Thyroid gland (tissue), 4 donors: ENCODE measurements around the gene RPL12. TPM values are rescaled to one million over a fixed set of nuclear protein-coding genes. Genes with fewer than 3 reads are reported as not detected.

ENCODE experiments used
- DNase-seq, 2 donors: peaks; one replicate each; pipeline ENCODE4 v3.0.0-alpha.2; 2019
- H3K27ac ChIP-seq, 3 donors: fragments of 200-600 bp; sonication (generic); 1 replicate in 2 of 3; 2 replicates in 1 of 3; pipeline ENCODE4 v1.5.1; 2016 to 2019; ENCODE audit warnings: mild to moderate bottlenecking in 1 of 3, moderate library complexity in 1 of 3
- H3K27me3 ChIP-seq: fragments of 200-600 bp; sonication (generic); one replicate; pipeline ENCODE4 v1.5.1; 2019
- H3K36me3 ChIP-seq, 2 donors: fragments of 200-600 bp; sonication (generic); one replicate each; pipeline ENCODE4 v1.5.1; 2016 to 2019
- H3K4me1 ChIP-seq, 2 donors: fragments of 200-600 bp; sonication (generic); one replicate each; pipeline ENCODE4 v1.5.1; 2017 to 2019
- H3K4me3 ChIP-seq, 3 donors: fragments of 200-600 bp; sonication (generic); replicated peaks in 1 of 3; 1 replicate in 2 of 3; 2 replicates in 1 of 3; pipeline ENCODE4 v1.5.1; 2016; ENCODE audit warnings: mild to moderate bottlenecking in 1 of 3
- H3K9me3 ChIP-seq: fragments of 200-600 bp; sonication (generic); one replicate; pipeline ENCODE4 v1.5.1; 2017
- POLR2A ChIP-seq, 2 donors: fragments of 450-650 bp; IDR thresholded peaks; one replicate each; pipeline ENCODE4 v1.6.1; 2017; ENCODE audit warnings: antibody characterized with exemption in 2 of 2, mild to moderate bottlenecking in 2 of 2, moderate library complexity in 1 of 2
- WGBS, 2 donors: methylation state at CpG; one replicate each; pipeline ENCODE4 v1.1.5; 2017; 5-methylcytosine and 5-hydroxymethylcytosine counted together
- intact Hi-C: fragments of 100-400 bp; cut with DNase I; formaldehyde crosslinking; loops from one replicate; pipeline ENCODE4 v1.15.1; 2023
- total RNA-seq, 4 donors: library from RNA; depleted of rRNA; stranded (reverse); fragments of >200 nt; gene quantifications; one replicate each; pipeline ENCODE4 v1.2.3, GENCODE V29; 2016
- TF ChIP-seq, protein P1 (sequence below), 6 experiments: fragments of 200-600 bp in 3 of 6; fragments of 450-650 bp in 3 of 6; sonication (generic) in 3 of 6; IDR thresholded peaks; one replicate each; pipeline ENCODE4 v1.5.1; 2016 to 2019; ENCODE audit warnings: antibody characterized with exemption in 6 of 6, mild to moderate bottlenecking in 2 of 6, inconsistent platforms in 1 of 6, moderate library complexity in 1 of 6

RPL12 gene
- total RNA-seq, 4 donors from 2014 or later, result 1,286 to 2,844 (median 1,849) TPM

DNA sequence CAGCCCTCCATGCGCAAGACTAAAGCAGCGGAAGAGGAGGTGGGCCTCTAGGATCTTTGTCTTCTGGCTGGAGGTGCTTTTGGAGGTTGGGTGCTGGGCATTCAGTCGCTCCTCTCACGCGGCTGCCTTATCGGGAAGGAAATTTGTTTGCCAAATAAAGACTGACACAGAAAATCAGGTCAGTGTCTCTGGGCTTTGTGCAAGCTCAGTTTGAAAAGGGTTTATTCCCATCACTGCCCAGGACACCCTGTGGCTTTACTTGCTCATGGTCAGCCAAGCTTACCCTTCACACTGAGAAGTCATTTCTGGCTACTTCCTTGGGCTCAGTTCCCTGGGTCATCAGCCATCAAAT is 43.7 kb downstream of the RPL12 start:
- 64 to 79% methylated on average over 6 of the region's 6 CpGs for WGBS, 2 donors
- intact Hi-C loops, result no loop called here
- peaks cover 5 to 11% of the 10 kb centered on the region in 2 donors for H3K4me1 ChIP-seq
- peaks cover 0 to 11% of the 10 kb centered on the region in 2 donors for H3K36me3 ChIP-seq
- peak in 1 of 2 donors; percentile 49 for DNase-seq
- no peaks in the 10 kb centered on the region for H3K27me3 ChIP-seq
- H3K9me3 ChIP-seq, result no peaks in the 10 kb centered on the region
- peak overlapping the region in 2 of 3 donors; percentile 68 to 78 for H3K27ac ChIP-seq
- TF ChIP-seq POLR2A (IDR thresholded peaks at IDR 0.05), result no peak
- TF ChIP-seq, protein P1, sequence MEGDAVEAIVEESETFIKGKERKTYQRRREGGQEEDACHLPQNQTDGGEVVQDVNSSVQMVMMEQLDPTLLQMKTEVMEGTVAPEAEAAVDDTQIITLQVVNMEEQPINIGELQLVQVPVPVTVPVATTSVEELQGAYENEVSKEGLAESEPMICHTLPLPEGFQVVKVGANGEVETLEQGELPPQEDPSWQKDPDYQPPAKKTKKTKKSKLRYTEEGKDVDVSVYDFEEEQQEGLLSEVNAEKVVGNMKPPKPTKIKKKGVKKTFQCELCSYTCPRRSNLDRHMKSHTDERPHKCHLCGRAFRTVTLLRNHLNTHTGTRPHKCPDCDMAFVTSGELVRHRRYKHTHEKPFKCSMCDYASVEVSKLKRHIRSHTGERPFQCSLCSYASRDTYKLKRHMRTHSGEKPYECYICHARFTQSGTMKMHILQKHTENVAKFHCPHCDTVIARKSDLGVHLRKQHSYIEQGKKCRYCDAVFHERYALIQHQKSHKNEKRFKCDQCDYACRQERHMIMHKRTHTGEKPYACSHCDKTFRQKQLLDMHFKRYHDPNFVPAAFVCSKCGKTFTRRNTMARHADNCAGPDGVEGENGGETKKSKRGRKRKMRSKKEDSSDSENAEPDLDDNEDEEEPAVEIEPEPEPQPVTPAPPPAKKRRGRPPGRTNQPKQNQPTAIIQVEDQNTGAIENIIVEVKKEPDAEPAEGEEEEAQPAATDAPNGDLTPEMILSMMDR (IDR thresholded peaks at IDR 0.05), result no peak
- H3K4me3 ChIP-seq, result no peak overlapping the region

DNA sequence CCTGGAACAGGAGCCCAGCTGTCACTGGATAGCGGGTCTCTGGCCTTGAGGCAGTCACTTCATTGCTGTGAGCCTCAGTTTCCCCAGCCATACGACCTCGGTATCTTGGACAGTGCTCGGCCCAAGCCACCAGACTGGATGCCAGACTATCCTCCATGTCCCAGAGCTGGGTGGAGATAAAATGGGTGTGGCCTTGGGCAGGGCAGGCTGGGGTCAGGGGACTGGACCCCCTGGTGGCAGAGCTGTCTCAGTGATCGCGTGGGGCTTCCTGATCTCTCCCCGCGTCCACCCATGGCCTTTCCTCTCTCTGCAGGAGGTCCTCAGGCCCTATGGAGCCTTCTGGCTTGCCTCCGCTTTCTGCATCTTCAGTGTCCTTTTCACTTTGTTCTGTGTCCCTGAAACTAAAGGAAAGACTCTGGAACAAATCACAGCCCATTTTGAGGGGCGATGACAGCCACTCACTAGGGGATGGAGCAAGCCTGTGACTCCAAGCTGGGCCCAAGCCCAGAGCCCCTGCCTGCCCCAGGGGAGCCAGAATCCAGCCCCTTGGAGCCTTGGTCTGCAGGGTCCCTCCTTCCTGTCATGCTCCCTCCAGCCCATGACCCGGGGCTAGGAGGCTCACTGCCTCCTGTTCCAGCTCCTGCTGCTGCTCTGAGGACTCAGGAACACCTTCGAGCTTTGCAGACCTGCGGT is 44.3 kb downstream of the RPL12 start:
- no peaks in the 10 kb centered on the region for H3K27me3 ChIP-seq
- no peak for DNase-seq
- 84 to 94% methylated on average over 6 to 13 of the region's 13 CpGs for WGBS, 2 donors
- H3K27ac ChIP-seq, result peak overlapping the region in 2 of 3 donors; percentile 68 to 78
- no peak overlapping the region for H3K4me3 ChIP-seq
- TF ChIP-seq, protein P1 (IDR thresholded peaks at IDR 0.05), result no peak
- TF ChIP-seq POLR2A (IDR thresholded peaks at IDR 0.05), result no peak
- H3K9me3 ChIP-seq, result no peaks in the 10 kb centered on the region
- peaks cover 5 to 11% of the 10 kb centered on the region in 2 donors for H3K4me1 ChIP-seq
- peaks cover 0 to 11% of the 10 kb centered on the region in 2 donors for H3K36me3 ChIP-seq
- intact Hi-C loops, result no loop called here

DNA sequence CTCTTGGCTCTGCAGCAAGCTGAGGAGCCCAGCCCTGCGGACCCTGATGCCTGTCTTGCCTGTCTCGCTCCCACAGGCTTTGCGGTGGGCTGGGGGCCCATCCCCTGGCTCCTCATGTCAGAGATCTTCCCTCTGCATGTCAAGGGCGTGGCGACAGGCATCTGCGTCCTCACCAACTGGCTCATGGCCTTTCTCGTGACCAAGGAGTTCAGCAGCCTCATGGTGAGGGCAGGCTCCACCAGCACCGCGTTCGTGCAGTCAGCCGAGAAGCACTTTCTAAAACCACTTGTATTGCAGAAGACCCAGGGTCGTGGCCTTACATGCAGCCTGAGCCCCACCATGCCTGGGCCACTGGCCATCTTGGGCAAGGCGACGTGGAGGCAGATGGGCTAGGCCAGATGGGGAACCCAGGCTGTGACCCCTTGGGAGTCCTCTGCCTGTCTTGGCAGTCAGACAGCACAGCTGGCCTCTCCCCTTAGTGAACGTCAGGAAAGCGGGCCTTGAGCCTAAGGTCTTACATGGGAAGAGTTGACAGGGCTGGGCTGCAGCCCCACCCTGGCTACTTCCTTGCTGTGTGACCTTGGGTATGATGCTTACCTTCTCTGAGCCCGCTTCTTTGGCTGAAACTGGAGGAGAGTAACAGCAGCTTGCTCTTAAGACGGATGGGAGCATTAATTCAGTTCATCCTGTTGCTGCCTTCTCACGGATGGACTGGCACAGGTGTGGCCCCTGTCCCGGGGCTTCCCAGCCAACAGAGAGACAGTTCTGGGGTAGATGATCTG is 45.7 kb downstream of the RPL12 start:
- Histone ChIP-seq H3K4me1 (peaks cover 5 to 11% of the 10 kb centered on the region in 2 donors), H3K4me3 (no peak overlapping the region), H3K9me3 (no peaks in the 10 kb centered on the region), H3K36me3 (peaks cover 0 to 11% of the 10 kb centered on the region in 2 donors), H3K27me3 (no peaks in the 10 kb centered on the region), H3K27ac (peak overlapping the region in 1 of 3 donors; percentile 68)
- no peak for TF ChIP-seq POLR2A (IDR thresholded peaks at IDR 0.05)
- TF ChIP-seq, protein P1 (IDR thresholded peaks at IDR 0.05), result no peak
- intact Hi-C loops, result no loop called here
- DNase-seq, result no peak
- 94 to 96% methylated on average over 11 to 17 of the region's 20 CpGs for WGBS, 2 donors

DNA sequence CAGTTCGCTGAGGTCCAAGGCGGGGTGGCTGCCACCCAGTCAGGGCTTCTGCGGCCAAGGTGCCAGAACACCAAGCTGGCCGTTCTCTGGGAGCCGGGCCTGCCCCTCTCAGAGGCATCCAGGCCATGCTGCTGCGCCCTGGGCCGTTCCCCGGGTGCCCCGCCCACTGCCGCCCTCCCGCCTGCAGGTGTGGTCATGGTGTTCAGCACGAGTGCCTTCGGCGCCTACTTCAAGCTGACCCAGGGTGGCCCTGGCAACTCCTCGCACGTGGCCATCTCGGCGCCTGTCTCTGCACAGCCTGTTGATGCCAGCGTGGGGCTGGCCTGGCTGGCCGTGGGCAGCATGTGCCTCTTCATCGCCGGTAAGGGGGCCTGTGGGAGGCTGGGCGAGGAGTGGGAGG is 46.6 kb downstream of the RPL12 start:
- TF ChIP-seq, protein P1 (IDR thresholded peaks at IDR 0.05), result no peak
- TF ChIP-seq POLR2A (IDR thresholded peaks at IDR 0.05), result no peak
- 93 to 95% methylated on average over 5 to 21 of the region's 23 CpGs for WGBS, 2 donors
- Histone ChIP-seq H3K36me3 (peaks cover 0 to 11% of the 10 kb centered on the region in 2 donors), H3K27me3 (no peaks in the 10 kb centered on the region), H3K27ac (no peak overlapping the region), H3K9me3 (no peaks in the 10 kb centered on the region), H3K4me3 (no peak overlapping the region), H3K4me1 (peaks cover 5 to 11% of the 10 kb centered on the region in 2 donors)
- intact Hi-C loops, result no loop called here
- DNase-seq, result no peak
